Measurements from ENCODE around the gene ADCY9.

- TF ChIP-seq CTCF (IDR thresholded peaks at IDR 0.05) (no peak), POLR2A (IDR thresholded peaks at IDR 0.05) (no peak)
Measured at GRCh38 chr16:4123616-4124300, 7.5 kb upstream of the ADCY9 start.
